Stimulated activated CD8-positive, alpha-beta memory T cell treated with anti-CD3 and anti-CD28 coated beads, Interleukin-2, amount 100 ng/mL, for 48 hours (primary cell): ENCODE data around the gene BEGAIN.

Source experiments
- DNase-seq, 2 donors: peaks; one replicate each; pipeline ENCODE4 v3.0.0-alpha.2; 2020; ENCODE audit warnings: low read depth in 2 of 2

The BEGAIN gene

GRCh38 chr14:100615736-100616695, 28.8 kb upstream of the BEGAIN start:
- DNase-seq = no peak

GRCh38 chr14:100614803-100615202, 27.6 kb upstream of the BEGAIN start:
- DNase-seq = no peak

GRCh38 chr14:100612986-100613385, 25.8 kb upstream of the BEGAIN start:
- DNase-seq = no peak

- no peak for DNase-seq
Observed at GRCh38 chr14:100611811-100612480, 24.7 kb upstream of the BEGAIN start.

- no peak for DNase-seq
Observed at GRCh38 chr14:100610511-100611217, 23.4 kb upstream of the BEGAIN start.

- no peak for DNase-seq
Observed at GRCh38 chr14:100609941-100610391, 22.7 kb upstream of the BEGAIN start.

- no peak for DNase-seq
Observed at GRCh38 chr14:100609331-100609870, 22.2 kb upstream of the BEGAIN start.

- no peak for DNase-seq
Observed at GRCh38 chr14:100608586-100609330, 21.5 kb upstream of the BEGAIN start.

- DNase-seq = no peak
Observed at GRCh38 chr14:100608064-100608463, 20.8 kb upstream of the BEGAIN start.

GRCh38 chr14:100607611-100607956, 20.4 kb upstream of the BEGAIN start:
- DNase-seq = no peak

GRCh38 chr14:100606687-100607610, 19.7 kb upstream of the BEGAIN start:
- no peak for DNase-seq

GRCh38 chr14:100605706-100606686, 18.8 kb upstream of the BEGAIN start:
- no peak for DNase-seq

GRCh38 chr14:100605230-100605629, 18.0 kb upstream of the BEGAIN start:
- DNase-seq = no peak

- DNase-seq = no peak
Observed at GRCh38 chr14:100604709-100605108, 17.5 kb upstream of the BEGAIN start.

- no peak for DNase-seq
Observed at GRCh38 chr14:100604121-100604501, 16.9 kb upstream of the BEGAIN start.

- DNase-seq = no peak
Observed at GRCh38 chr14:100603341-100604120, 16.3 kb upstream of the BEGAIN start.

GRCh38 chr14:100602621-100603230, 15.5 kb upstream of the BEGAIN start:
- DNase-seq = no peak

GRCh38 chr14:100601914-100602313, 14.7 kb upstream of the BEGAIN start:
- no peak for DNase-seq
